SK-N-SH treated with all-trans-retinoic acid at 6 μM for 48 hours (cell line): ENCODE results near the gene HSDL1.

Source experiments
- ATAC-seq: fragments of 200-7000 bp; cut with Tn5 transposase; 3 replicates; pipeline ENCODE4 v1.9.1; 2020; ENCODE audit warnings: mild to moderate bottlenecking, moderate library complexity
- ARNTL ChIP-seq: fragments of 450-650 bp; formaldehyde crosslinking; IDR thresholded peaks from 2 replicates; pipeline ENCODE4 v1.5.0; 2020; ENCODE audit warnings: low read depth, mild to moderate bottlenecking, moderate library complexity, borderline replicate concordance
- BACH2 ChIP-seq: fragments of 250-450 bp; sonication (Bioruptor Pico); IDR thresholded peaks from 2 replicates; pipeline ENCODE4 v1.9.0; 2021; ENCODE audit warnings: mild to moderate bottlenecking, borderline replicate concordance
- CSDC2 ChIP-seq: fragments of 250-450 bp; sonication (Bioruptor Pico); IDR thresholded peaks from 2 replicates; pipeline ENCODE4 v1.5.0; 2020; ENCODE audit warnings: mild to moderate bottlenecking, moderate library complexity
- ESRRG ChIP-seq: fragments of 250-450 bp; sonication (Bioruptor Pico); IDR thresholded peaks from 2 replicates; pipeline ENCODE4 v1.6.1; 2021; ENCODE audit warnings: mild to moderate bottlenecking
- GLIS3 ChIP-seq: fragments of 250-450 bp; sonication (Bioruptor Pico); IDR thresholded peaks from 2 replicates; pipeline ENCODE4 v1.5.0; 2020; ENCODE audit warnings: mild to moderate bottlenecking, moderate library complexity
- ISL1 ChIP-seq: fragments of 250-450 bp; sonication (Bioruptor Pico); IDR thresholded peaks from 2 replicates; pipeline ENCODE4 v2.1.2; 2022; ENCODE audit warnings: mild to moderate bottlenecking, moderate library complexity
- OSR1 ChIP-seq: fragments of 250-450 bp; sonication (Bioruptor Pico); IDR thresholded peaks from 2 replicates; pipeline ENCODE4 v1.8.0; 2022; ENCODE audit warnings: moderate library complexity, mild to moderate bottlenecking, inconsistent platforms
- PATZ1 ChIP-seq: fragments of 250-450 bp; sonication (Bioruptor Pico); IDR thresholded peaks from 2 replicates; pipeline ENCODE4 v1.8.0; 2020; ENCODE audit warnings: mild to moderate bottlenecking, moderate library complexity, borderline replicate concordance
- PPARA ChIP-seq: fragments of 250-450 bp; sonication (Bioruptor Pico); IDR thresholded peaks from 2 replicates; pipeline ENCODE4 v1.5.0; 2020; ENCODE audit warnings: mild to moderate bottlenecking, borderline replicate concordance
- SNAI2 ChIP-seq: fragments of 250-450 bp; sonication (Bioruptor Pico); IDR thresholded peaks from 2 replicates; pipeline ENCODE4 v1.5.0; 2020; ENCODE audit warnings: mild to moderate bottlenecking, moderate library complexity
- TCF4 ChIP-seq: fragments of 250-450 bp; sonication (Bioruptor Pico); IDR thresholded peaks from 2 replicates; pipeline ENCODE4 v1.8.0; 2021; ENCODE audit warnings: mild to moderate bottlenecking, moderate library complexity, borderline replicate concordance
- TOX ChIP-seq: fragments of 250-450 bp; sonication (Bioruptor Pico); IDR thresholded peaks from 2 replicates; pipeline ENCODE4 v1.8.0; 2021; ENCODE audit warnings: mild to moderate bottlenecking, moderate library complexity, borderline replicate concordance
- TSHZ2 ChIP-seq: fragments of 250-450 bp; sonication (Bioruptor Pico); IDR thresholded peaks from 2 replicates; pipeline ENCODE4 v1.5.0; 2020; ENCODE audit warnings: mild to moderate bottlenecking, moderate library complexity
- ZC3H10 ChIP-seq: fragments of 250-450 bp; sonication (Bioruptor Pico); IDR thresholded peaks from 2 replicates; pipeline ENCODE4 v1.5.1; 2021; ENCODE audit warnings: mild to moderate bottlenecking, moderate library complexity
- ZFP3 ChIP-seq: fragments of 250-450 bp; sonication (Bioruptor Pico); IDR thresholded peaks from 2 replicates; pipeline ENCODE4 v1.5.0; 2020; ENCODE audit warnings: mild to moderate bottlenecking, moderate library complexity
- ZFP30 ChIP-seq: fragments of 450-650 bp; formaldehyde crosslinking; IDR thresholded peaks from 2 replicates; pipeline ENCODE4 v1.5.0; 2022; ENCODE audit warnings: mild to moderate bottlenecking, moderate library complexity
- ZNF565 ChIP-seq: fragments of 450-650 bp; formaldehyde crosslinking; conservative IDR thresholded peaks from 2 replicates; pipeline ENCODE4 v1.5.0; 2020; ENCODE audit warnings: low read depth, mild to moderate bottlenecking, moderate library complexity
- ZNF70 ChIP-seq: fragments of 450-650 bp; formaldehyde crosslinking; IDR thresholded peaks from 2 replicates; pipeline ENCODE4 v1.5.0; 2020; ENCODE audit warnings: mild to moderate bottlenecking, moderate library complexity
- ZNF8 ChIP-seq: fragments of 450-650 bp; formaldehyde crosslinking; IDR thresholded peaks from 2 replicates; pipeline ENCODE4 v1.5.0; 2020; ENCODE audit warnings: mild to moderate bottlenecking, moderate library complexity
- TF ChIP-seq, protein P1 (sequence below): fragments of 250-450 bp; sonication (Bioruptor Pico); IDR thresholded peaks from 2 replicates; pipeline ENCODE4 v1.5.1; 2020; ENCODE audit warnings: low read depth, mild to moderate bottlenecking, moderate library complexity
- TF ChIP-seq, protein P2 (sequence below): fragments of 250-450 bp; sonication (Bioruptor Pico); IDR thresholded peaks from 2 replicates; pipeline ENCODE4 v1.5.1; 2021; ENCODE audit warnings: mild to moderate bottlenecking, moderate library complexity
- TF ChIP-seq, protein P3 (sequence below): fragments of 250-450 bp; sonication (Bioruptor Pico); IDR thresholded peaks from 2 replicates; pipeline ENCODE4 v1.8.0; 2021; ENCODE audit warnings: low read depth, mild to moderate bottlenecking, moderate library complexity, borderline replicate concordance

HSDL1 gene

GRCh38 chr16:84156342-84156784 is 11.4 kb upstream of the HSDL1 start:
- ATAC-seq, result no peak
- TF ChIP-seq BACH2 (CRISPR knock-in tag) (no peak), TCF4 (CRISPR knock-in tag) (no peak), ZNF70 (CRISPR knock-in tag) (no peak), GLIS3 (CRISPR knock-in tag) (no peak), ESRRG (CRISPR knock-in tag) (no peak), ZNF8 (CRISPR knock-in tag) (no peak), TOX (CRISPR knock-in tag) (no peak), ZNF565 (no peak), PATZ1 (no peak), ZFP30 (CRISPR knock-in tag) (no peak), PPARA (CRISPR knock-in tag) (no peak), ZFP3 (no peak), SNAI2 (no peak), ISL1 (no peak)
- TF ChIP-seq, protein P1, sequence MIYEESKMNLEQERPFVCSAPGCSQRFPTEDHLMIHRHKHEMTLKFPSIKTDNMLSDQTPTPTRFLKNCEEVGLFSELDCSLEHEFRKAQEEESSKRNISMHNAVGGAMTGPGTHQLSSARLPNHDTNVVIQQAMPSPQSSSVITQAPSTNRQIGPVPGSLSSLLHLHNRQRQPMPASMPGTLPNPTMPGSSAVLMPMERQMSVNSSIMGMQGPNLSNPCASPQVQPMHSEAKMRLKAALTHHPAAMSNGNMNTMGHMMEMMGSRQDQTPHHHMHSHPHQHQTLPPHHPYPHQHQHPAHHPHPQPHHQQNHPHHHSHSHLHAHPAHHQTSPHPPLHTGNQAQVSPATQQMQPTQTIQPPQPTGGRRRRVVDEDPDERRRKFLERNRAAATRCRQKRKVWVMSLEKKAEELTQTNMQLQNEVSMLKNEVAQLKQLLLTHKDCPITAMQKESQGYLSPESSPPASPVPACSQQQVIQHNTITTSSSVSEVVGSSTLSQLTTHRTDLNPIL (CRISPR knock-in tag), result no peak
- TF ChIP-seq, protein P2, sequence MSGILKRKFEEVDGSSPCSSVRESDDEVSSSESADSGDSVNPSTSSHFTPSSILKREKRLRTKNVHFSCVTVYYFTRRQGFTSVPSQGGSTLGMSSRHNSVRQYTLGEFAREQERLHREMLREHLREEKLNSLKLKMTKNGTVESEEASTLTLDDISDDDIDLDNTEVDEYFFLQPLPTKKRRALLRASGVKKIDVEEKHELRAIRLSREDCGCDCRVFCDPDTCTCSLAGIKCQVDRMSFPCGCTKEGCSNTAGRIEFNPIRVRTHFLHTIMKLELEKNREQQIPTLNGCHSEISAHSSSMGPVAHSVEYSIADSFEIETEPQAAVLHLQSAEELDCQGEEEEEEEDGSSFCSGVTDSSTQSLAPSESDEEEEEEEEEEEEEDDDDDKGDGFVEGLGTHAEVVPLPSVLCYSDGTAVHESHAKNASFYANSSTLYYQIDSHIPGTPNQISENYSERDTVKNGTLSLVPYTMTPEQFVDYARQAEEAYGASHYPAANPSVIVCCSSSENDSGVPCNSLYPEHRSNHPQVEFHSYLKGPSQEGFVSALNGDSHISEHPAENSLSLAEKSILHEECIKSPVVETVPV (CRISPR knock-in tag), result no peak
- TF ChIP-seq, all 23 proteins: peak for 0

DNA sequence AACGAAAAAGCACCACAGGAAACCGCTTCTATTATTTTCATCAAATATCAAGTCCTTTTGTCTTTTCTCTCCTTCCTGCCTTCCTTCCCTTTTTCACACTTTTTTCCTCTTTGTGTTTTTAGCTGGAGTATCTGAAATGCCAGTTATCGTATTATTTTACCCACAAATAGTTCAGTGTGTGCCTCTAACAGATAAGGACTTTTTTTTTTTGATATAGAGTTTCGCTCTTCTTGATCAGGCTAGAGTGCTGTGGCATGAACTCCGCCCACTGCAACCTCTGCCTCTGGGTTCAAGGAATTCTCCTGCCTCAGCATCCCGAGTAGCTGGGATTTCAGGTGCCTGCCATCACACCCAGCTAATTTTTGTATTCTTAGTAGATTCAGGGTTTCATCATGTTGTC is 10.8 kb upstream of the HSDL1 start:
- TF ChIP-seq ESRRG (CRISPR knock-in tag) (no peak), BACH2 (CRISPR knock-in tag) (no peak), ARNTL (CRISPR knock-in tag) (no peak), ZFP30 (CRISPR knock-in tag) (no peak)
- TF ChIP-seq, protein P1 (CRISPR knock-in tag), result no peak
- no peak for ATAC-seq

- TF ChIP-seq GLIS3 (CRISPR knock-in tag), result no peak
- no peak for TF ChIP-seq SNAI2
- no peak for TF ChIP-seq BACH2 (CRISPR knock-in tag)
- TF ChIP-seq, protein P3, sequence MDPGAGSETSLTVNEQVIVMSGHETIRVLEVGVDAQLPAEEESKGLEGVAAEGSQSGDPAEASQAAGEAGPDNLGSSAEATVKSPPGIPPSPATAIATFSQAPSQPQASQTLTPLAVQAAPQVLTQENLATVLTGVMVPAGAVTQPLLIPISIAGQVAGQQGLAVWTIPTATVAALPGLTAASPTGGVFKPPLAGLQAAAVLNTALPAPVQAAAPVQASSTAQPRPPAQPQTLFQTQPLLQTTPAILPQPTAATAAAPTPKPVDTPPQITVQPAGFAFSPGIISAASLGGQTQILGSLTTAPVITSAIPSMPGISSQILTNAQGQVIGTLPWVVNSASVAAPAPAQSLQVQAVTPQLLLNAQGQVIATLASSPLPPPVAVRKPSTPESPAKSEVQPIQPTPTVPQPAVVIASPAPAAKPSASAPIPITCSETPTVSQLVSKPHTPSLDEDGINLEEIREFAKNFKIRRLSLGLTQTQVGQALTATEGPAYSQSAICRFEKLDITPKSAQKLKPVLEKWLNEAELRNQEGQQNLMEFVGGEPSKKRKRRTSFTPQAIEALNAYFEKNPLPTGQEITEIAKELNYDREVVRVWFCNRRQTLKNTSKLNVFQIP (CRISPR knock-in tag), result no peak
- TF ChIP-seq CSDC2, result no peak
- TF ChIP-seq ZC3H10, result no peak
- no peak for TF ChIP-seq ZNF565
- TF ChIP-seq ZFP30 (CRISPR knock-in tag), result no peak
- no peak for TF ChIP-seq PPARA (CRISPR knock-in tag)
- TF ChIP-seq PATZ1, result no peak
- no peak for TF ChIP-seq ARNTL (CRISPR knock-in tag)
- TF ChIP-seq TCF4 (CRISPR knock-in tag), result no peak
- TF ChIP-seq ZFP3, result no peak
- no peak for TF ChIP-seq ISL1
- no peak for TF ChIP-seq OSR1 (CRISPR knock-in tag)
- TF ChIP-seq TSHZ2, result no peak
- TF ChIP-seq ZNF70 (CRISPR knock-in tag), result no peak
- TF ChIP-seq TOX (CRISPR knock-in tag), result no peak
- no peak for TF ChIP-seq ESRRG (CRISPR knock-in tag)
- ATAC-seq, result no peak
Measured at GRCh38 chr16:84155226-84155625, 10.2 kb upstream of the HSDL1 start.
